IPS-15b (cell line): ENCODE measurements around the gene GABRA4.

Experiments
- H3K27me3 ChIP-seq: one replicate; pipeline ENCODE4 v1.6.1; 2013; ENCODE audit warnings: low read length; ENCODE audit not compliant: control insufficient read depth, insufficient read depth
- H3K36me3 ChIP-seq: one replicate; pipeline ENCODE4 v1.6.1; 2013; ENCODE audit warnings: low read length; ENCODE audit not compliant: control insufficient read depth, insufficient read depth
- H3K4me1 ChIP-seq: one replicate; pipeline ENCODE4 v1.6.1; 2013; ENCODE audit warnings: mild to moderate bottlenecking, low read length; ENCODE audit not compliant: control insufficient read depth, insufficient read depth
- H3K4me3 ChIP-seq: one replicate; pipeline ENCODE4 v1.5.1; 2013; ENCODE audit warnings: low read depth, low read length
- H3K9ac ChIP-seq: one replicate; pipeline ENCODE4 v1.6.1; 2013; ENCODE audit warnings: low read depth, mild to moderate bottlenecking, low read length
- H3K9me3 ChIP-seq: one replicate; pipeline ENCODE4 v1.6.1; 2013; ENCODE audit warnings: mild to moderate bottlenecking, low read length; ENCODE audit not compliant: control insufficient read depth, insufficient read depth

Gene GABRA4

DNA sequence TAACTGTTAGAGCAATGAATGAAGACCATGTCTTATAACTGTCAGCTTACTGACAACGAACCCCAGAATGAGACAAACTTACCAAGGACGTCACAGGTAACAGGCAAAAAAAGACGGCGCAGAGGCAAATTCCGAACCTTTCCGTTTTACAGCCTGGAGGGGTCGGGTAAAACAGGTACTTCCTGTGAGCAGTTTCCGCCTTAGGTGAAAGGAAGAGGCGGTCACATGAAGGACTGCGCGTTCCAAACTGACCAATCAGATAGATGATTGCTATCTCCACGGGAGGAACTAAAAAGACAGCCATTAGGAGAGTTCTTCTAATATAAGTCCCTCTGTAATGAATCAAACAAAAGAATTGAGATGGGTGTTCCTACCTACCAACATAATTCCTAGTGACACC is 84.3 kb downstream of the GABRA4 start, which contains the start of gene COX7B2:
COX7B2 (minus strand) TSS at position 168 of the 400 bp plus-strand sequence. CDS start 174,053 bp downstream, outside the sequence.
- Histone ChIP-seq H3K36me3 (no peaks in the 10 kb centered on the region), H3K9ac (no peak within 1 kb of the TSS), H3K9me3 (no peaks in the 10 kb centered on the region), H3K4me3 (no peak within 1 kb of the TSS), H3K4me1 (no peaks in the 10 kb centered on the region), H3K27me3 (no peaks in the 10 kb centered on the region)

DNA sequence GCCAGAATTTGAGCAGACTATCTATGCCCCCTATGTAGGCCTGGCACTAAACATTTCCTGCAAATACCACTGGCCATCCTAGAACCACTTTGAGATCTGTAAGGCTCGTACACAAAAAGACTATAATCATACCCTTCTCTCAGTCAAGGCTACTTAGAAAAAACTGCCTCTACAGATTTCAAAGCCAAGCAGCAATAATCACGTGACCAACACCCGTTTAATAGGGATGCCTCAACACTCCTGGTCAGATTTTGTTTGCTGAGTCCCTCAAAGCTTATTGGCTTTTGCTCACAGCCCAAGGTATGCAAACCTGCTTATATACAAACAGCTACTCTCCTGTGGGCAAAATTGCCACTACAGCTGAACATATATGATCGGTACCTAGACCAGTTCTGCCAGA is 85.2 kb downstream of the GABRA4 start:
- H3K36me3 ChIP-seq: no peaks in the 10 kb centered on the region
- no peaks in the 10 kb centered on the region for H3K4me1 ChIP-seq
- H3K27me3 ChIP-seq: no peaks in the 10 kb centered on the region
- no peaks in the 10 kb centered on the region for H3K9me3 ChIP-seq
- H3K4me3 ChIP-seq: no peak overlapping the region
- no peak overlapping the region for H3K9ac ChIP-seq

DNA sequence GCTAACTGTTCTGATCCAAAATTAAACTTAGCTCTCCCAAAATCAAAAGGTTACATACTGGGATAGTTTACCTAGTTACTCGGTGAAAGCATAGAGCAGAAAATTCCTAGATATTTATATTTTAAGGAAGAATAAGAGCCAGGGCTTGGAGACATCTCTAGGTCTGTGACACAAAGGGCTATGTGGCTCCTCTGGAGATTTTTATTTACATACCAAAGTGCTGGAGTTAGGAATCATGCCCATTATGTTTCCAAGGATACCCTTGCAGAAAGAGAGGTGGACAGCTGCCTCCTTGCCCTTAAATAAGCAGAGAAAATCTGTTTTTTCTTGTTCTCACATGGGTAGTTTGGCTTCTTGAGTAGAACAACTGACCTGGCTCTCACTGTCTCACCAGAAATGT is 93.3 kb downstream of the GABRA4 start:
- Histone ChIP-seq H3K27me3 (no peaks in the 10 kb centered on the region), H3K9me3 (no peaks in the 10 kb centered on the region), H3K4me3 (no peak overlapping the region), H3K36me3 (no peaks in the 10 kb centered on the region), H3K4me1 (no peaks in the 10 kb centered on the region), H3K9ac (no peak overlapping the region)

DNA sequence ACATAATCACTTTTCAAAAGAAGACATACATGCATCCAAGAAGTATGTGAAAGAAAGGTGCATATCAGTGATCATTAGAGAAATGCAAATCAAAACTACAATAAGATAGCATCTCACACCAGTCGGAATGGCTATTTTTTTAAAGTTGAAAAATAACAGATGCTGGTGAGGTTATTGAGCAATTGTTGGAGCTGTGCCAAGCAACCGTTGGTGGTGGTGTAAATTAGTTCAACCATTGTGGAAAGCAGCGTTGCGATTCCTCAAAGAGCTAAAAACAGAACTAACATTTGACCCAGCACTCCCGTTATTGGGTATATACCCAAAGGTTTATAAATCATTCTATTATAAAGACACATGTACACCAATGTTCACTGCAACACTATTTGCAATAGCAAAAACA is 98.6 kb downstream of the GABRA4 start:
- no peak overlapping the region for H3K4me3 ChIP-seq
- no peaks in the 10 kb centered on the region for H3K4me1 ChIP-seq
- no peaks in the 10 kb centered on the region for H3K36me3 ChIP-seq
- H3K27me3 ChIP-seq: no peaks in the 10 kb centered on the region
- no peaks in the 10 kb centered on the region for H3K9me3 ChIP-seq
- H3K9ac ChIP-seq: no peak overlapping the region

DNA sequence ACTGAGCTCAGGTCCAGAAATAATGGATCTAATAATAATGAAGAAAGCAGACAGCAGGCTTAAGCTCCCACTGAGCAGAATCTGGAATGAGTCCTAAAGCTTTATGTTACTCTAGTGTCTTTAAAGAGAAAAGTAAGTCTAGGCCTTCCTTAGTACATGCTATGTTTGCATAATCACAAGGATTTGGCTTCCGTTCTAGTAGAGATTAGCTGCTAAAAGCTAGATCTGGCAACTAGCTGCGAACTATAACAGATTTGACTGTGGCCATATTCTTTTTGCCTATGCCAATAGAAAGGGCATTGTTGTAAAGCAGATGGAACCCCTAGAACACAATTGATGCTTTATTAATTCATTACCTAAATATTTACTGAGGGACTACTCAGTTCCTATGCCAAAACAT is 103.3 kb downstream of the GABRA4 start:
- Histone ChIP-seq H3K9ac (no peak overlapping the region), H3K9me3 (no peaks in the 10 kb centered on the region), H3K4me3 (no peak overlapping the region), H3K36me3 (no peaks in the 10 kb centered on the region), H3K4me1 (no peaks in the 10 kb centered on the region), H3K27me3 (no peaks in the 10 kb centered on the region)

DNA sequence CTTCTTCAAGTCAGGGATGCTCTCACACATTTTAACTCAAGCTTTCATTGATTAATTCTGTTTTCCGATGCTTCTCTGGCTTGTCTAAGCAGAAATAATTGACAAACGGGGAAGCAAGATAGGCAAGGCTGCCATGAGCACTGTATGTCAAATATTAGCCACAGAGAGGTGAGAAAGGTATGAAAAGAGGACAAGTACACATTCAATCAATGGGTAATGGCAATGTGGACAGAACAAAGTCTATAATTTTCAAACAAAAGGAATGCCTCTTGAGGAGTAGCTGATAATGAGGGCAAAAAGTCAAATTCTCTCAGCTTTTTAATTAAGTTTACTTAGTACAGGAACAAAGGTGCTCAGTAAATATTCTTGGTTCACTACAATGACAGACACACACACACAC is 104.0 kb downstream of the GABRA4 start:
- Histone ChIP-seq H3K4me1 (no peaks in the 10 kb centered on the region), H3K9me3 (no peaks in the 10 kb centered on the region), H3K27me3 (no peaks in the 10 kb centered on the region), H3K36me3 (no peaks in the 10 kb centered on the region), H3K9ac (no peak overlapping the region), H3K4me3 (no peak overlapping the region)

DNA sequence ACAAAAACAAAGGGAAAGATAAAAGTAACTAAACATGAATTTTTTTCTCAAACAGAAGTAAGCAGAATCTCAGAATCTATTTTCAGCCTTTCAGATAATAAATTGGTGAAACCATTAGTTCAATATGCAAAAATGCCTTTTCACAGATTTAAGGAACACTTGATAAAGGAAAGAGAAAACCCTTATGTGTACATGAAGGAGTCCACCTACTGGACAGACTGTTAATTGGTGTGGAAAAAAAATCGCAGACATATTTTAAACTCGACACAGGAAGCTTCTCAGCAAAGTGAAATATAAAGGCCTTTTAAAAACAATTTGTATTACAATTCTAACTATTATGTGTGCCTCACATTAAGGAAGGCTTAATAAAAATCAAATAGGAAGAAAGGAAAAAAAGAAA is 106.7 kb downstream of the GABRA4 start:
- no peaks in the 10 kb centered on the region for H3K27me3 ChIP-seq
- no peaks in the 10 kb centered on the region for H3K9me3 ChIP-seq
- no peaks in the 10 kb centered on the region for H3K4me1 ChIP-seq
- H3K4me3 ChIP-seq: no peak overlapping the region
- no peaks in the 10 kb centered on the region for H3K36me3 ChIP-seq
- no peak overlapping the region for H3K9ac ChIP-seq

DNA sequence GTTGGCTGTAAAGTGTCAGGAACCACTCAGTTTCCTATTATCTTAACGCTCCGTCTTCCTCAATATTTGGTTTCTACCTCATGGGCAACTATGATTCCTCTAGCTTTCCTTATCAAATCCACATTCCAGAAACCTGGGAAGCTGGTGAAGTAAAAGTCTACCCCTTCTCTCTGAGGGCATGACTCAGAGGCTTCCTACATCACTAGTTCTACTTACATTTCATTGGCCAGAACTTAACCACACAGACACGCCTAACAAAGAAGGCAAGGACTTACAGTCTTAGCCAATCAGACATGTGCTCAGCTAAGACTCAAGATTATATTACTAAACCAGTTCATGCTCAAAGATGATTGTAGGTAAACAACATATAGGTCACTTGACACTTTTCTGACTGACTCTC is 114.7 kb downstream of the GABRA4 start:
- H3K9ac ChIP-seq: no peak overlapping the region
- H3K27me3 ChIP-seq: no peaks in the 10 kb centered on the region
- H3K36me3 ChIP-seq: no peaks in the 10 kb centered on the region
- H3K4me3 ChIP-seq: no peak overlapping the region
- no peaks in the 10 kb centered on the region for H3K4me1 ChIP-seq
- H3K9me3 ChIP-seq: no peaks in the 10 kb centered on the region

DNA sequence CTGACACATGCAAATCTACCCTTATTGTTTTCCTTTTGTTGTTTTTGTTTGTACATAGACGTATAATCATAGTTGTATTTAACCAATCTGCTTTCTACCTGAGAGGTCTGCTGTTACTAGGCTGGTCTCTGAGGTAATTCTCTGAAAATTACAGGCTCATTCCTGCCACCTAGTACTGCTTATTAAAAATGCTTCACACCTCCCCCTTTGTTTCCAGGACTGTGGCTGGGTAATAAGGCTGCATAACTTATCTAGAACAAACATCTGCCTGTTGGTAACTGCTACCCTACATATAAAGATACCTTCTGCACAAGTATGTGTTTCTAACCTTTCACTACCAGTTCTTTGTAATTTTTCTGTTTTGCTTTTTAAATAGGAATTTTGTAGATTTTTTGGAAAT is 118.6 kb downstream of the GABRA4 start:
- Histone ChIP-seq H3K9ac (no peak overlapping the region), H3K4me3 (no peak overlapping the region), H3K36me3 (no peaks in the 10 kb centered on the region), H3K9me3 (no peaks in the 10 kb centered on the region), H3K27me3 (no peaks in the 10 kb centered on the region), H3K4me1 (no peaks in the 10 kb centered on the region)

DNA sequence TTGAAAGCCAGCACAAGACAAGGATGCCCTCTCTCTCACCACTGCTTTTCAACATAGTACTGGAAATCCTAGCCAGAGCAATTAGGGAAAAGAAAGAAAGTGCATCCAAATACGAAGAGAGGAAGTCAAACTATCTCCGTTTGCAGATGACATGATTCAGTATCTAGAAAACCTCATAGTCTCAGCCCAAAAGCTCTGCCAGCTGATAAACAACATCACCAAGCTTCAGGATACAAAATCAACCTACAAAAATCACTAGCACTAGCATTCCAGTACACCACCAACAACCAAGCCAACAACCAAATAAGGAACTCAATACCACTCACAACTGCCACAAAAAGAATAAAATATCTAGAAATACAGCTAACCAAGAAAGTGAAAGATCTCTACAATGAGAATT is 123.0 kb downstream of the GABRA4 start:
- Histone ChIP-seq H3K9ac (no peak overlapping the region), H3K4me3 (no peak overlapping the region), H3K9me3 (no peaks in the 10 kb centered on the region), H3K36me3 (no peaks in the 10 kb centered on the region), H3K4me1 (peaks cover 3% of the 10 kb centered on the region), H3K27me3 (no peaks in the 10 kb centered on the region)
